Fibroblast of the conjunctiva (primary cell): Measurements from ENCODE around the gene SETBP1.
"Not testable (repeated sequence)": the region's sequence is repeated elsewhere in the genome, so short reads cannot be mapped to it uniquely, and the experiment has no call there.

Experiments used
- DNase-seq: peaks from one replicate; pipeline ENCODE4 v3.0.0-alpha.2; 2010; ENCODE audit warnings: low read depth

The SETBP1 gene

GRCh38 chr18:44704135-44704789 lies 23.6 kb downstream of the SETBP1 start:
- DNase-seq: no peak

GRCh38 chr18:44705075-44705675 lies 24.5 kb downstream of the SETBP1 start:
- no peak for DNase-seq

GRCh38 chr18:44708451-44709083 lies 27.9 kb downstream of the SETBP1 start:
- DNase-seq: no peak

GRCh38 chr18:44709307-44710126 lies 28.8 kb downstream of the SETBP1 start:
- DNase-seq: no peak

- DNase-seq: no peak
These were observed 30.2 kb downstream of the SETBP1 start for GRCh38 chr18:44710931-44711330.

- DNase-seq: no peak
These were observed 31.3 kb downstream of the SETBP1 start for GRCh38 chr18:44712025-44712424.

- no peak for DNase-seq
These were observed 32.7 kb downstream of the SETBP1 start for GRCh38 chr18:44713435-44713834.

- DNase-seq: no peak
These were observed 33.7 kb downstream of the SETBP1 start for GRCh38 chr18:44714376-44714775.

GRCh38 chr18:44715245-44715644 lies 34.6 kb downstream of the SETBP1 start:
- DNase-seq: no peak

- DNase-seq: no peak
These were observed 35.2 kb downstream of the SETBP1 start for GRCh38 chr18:44715842-44716241.

- DNase-seq: no peak
These were observed 36.0 kb downstream of the SETBP1 start for GRCh38 chr18:44716697-44717163.

GRCh38 chr18:44719519-44720060 lies 38.9 kb downstream of the SETBP1 start:
- DNase-seq: no peak

GRCh38 chr18:44721748-44722147 lies 41.1 kb downstream of the SETBP1 start:
- DNase-seq: not testable (repeated sequence)

GRCh38 chr18:44723411-44723810 lies 42.7 kb downstream of the SETBP1 start:
- no peak for DNase-seq

- DNase-seq: no peak
These were observed 43.6 kb downstream of the SETBP1 start for GRCh38 chr18:44724105-44724778.

GRCh38 chr18:44725300-44726058 lies 44.8 kb downstream of the SETBP1 start:
- DNase-seq: no peak

- DNase-seq: no peak
These were observed 45.4 kb downstream of the SETBP1 start for GRCh38 chr18:44726059-44726421.

GRCh38 chr18:44727291-44727690 lies 46.6 kb downstream of the SETBP1 start:
- no peak for DNase-seq

- no peak for DNase-seq
These were observed 49.0 kb downstream of the SETBP1 start for GRCh38 chr18:44729631-44730101.

GRCh38 chr18:44730803-44731529 lies 50.3 kb downstream of the SETBP1 start:
- no peak for DNase-seq
